ENCODE measurements around the gene IRF9. TPM values are rescaled to one million over a fixed set of nuclear protein-coding genes. Genes with fewer than 3 reads are reported as not detected.
A peak's percentile ranks its signal among the peaks of the same experiment; 100 is the strongest.

The IRF9 gene
- total and polyA plus RNA-seq, 10 donors = 85.8 to 265 (median 156) TPM

DNA sequence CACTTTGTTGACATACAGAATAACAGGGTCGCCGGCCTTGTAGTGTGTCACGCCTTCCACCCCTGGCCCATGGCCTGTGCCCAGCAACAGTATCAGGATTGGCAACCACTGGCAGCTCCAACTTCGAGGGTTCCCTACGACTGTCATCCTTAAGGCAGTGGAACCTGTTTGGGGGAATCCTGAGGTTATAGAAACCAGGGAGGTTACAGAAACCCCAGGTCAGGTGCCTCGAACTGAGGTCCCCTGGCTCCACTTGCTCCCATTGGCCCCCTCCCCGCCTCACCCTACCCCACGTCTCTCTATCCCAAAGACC is 33.8 kb downstream of the IRF9 start:
- intact Hi-C loops (cut with DNase I; ENCODE audit: low total_unique reads) = no loop called here
- TF ChIP-seq POLR2A (IDR thresholded peaks at IDR 0.05) (no peak), CTCF (IDR thresholded peaks at IDR 0.05 in 8 of 11, conservative IDR thresholded peaks at IDR 0.05 in 3 of 11) (no peak), POLR2AphosphoS5 (IDR thresholded peaks at IDR 0.05) (no peak)
- 55 to 66% (median 58%) methylated on average over 7 to 8 of the region's 8 CpGs for WGBS, 5 donors
- peaks cover 28 to 81% (median 45%) of the 10 kb centered on the region in 6 donors for H3K4me1 ChIP-seq
- H3K36me3 ChIP-seq = peaks cover 0 to 47% (median 12%) of the 10 kb centered on the region in 6 donors
- no peak for DNase-seq
- H3K9me3 ChIP-seq = no peaks in the 10 kb centered on the region
- H3K4me3 ChIP-seq = peak overlapping the region; percentile 61 to 90 (median 84)
- H3K27me3 ChIP-seq (replicated peaks in 1 of 7) = no peaks in the 10 kb centered on the region
- H3K27ac ChIP-seq = peak overlapping the region; percentile 95 to 100 (median 98)

- Histone ChIP-seq H3K4me3 (peak within 1 kb of the TSS; percentile 61 to 90 (median 84)), H3K27me3 (replicated peaks in 1 of 7) (no peaks in the 10 kb centered on the region), H3K9me3 (no peaks in the 10 kb centered on the region), H3K4me1 (peaks cover 28 to 80% (median 45%) of the 10 kb centered on the region in 6 donors), H3K27ac (peak within 1 kb of the TSS; percentile 95 to 100 (median 98)), H3K36me3 (peaks cover 0 to 47% (median 12%) of the 10 kb centered on the region in 6 donors)
- WGBS, 5 donors = 0 to 1% (median 1%) methylated on average over 25 to 89 of the region's 89 CpGs
- intact Hi-C loops (cut with DNase I; ENCODE audit: low total_unique reads) = no loop called here
- TF ChIP-seq CTCF (IDR thresholded peaks at IDR 0.05 in 8 of 11, conservative IDR thresholded peaks at IDR 0.05 in 3 of 11) = peak in 2 of 11 experiments; percentile 8 to 29
- peak; percentile 96 to 98 (median 96) for TF ChIP-seq POLR2AphosphoS5 (IDR thresholded peaks at IDR 0.05)
- TF ChIP-seq POLR2A (IDR thresholded peaks at IDR 0.05) = peak in 2 of 3 donors; percentile 29 to 48
- peak; percentile 99 for DNase-seq
These were observed 34.4 kb downstream of the IRF9 start, which contains the start of gene TM9SF1 for GRCh38 chr14:24195186-24196070. TSS of gene TM9SF1 (minus strand) at chr14:24195441. CDS start at chr14:24195019, 422 bp downstream.

- H3K27me3 ChIP-seq (replicated peaks in 1 of 7) = no peaks in the 10 kb centered on the region
- peaks cover 28 to 76% (median 45%) of the 10 kb centered on the region in 6 donors for H3K4me1 ChIP-seq
- intact Hi-C loops (cut with DNase I; ENCODE audit: low total_unique reads) = no loop called here
- TF ChIP-seq POLR2AphosphoS5 (IDR thresholded peaks at IDR 0.05) (no peak), CTCF (IDR thresholded peaks at IDR 0.05 in 8 of 11, conservative IDR thresholded peaks at IDR 0.05 in 3 of 11) (no peak), POLR2A (IDR thresholded peaks at IDR 0.05) (no peak)
- peaks cover 0 to 47% (median 13%) of the 10 kb centered on the region in 6 donors for H3K36me3 ChIP-seq
- no peaks in the 10 kb centered on the region for H3K9me3 ChIP-seq
- 27 to 35% (median 30%) methylated on average over 31 to 33 of the region's 33 CpGs for WGBS, 5 donors
- peak overlapping the region; percentile 95 to 100 (median 98) for H3K27ac ChIP-seq
- DNase-seq = no peak
- peak overlapping the region; percentile 61 to 90 (median 84) for H3K4me3 ChIP-seq
These were observed 35.3 kb downstream of the IRF9 start for GRCh38 chr14:24196071-24197055.

All from spleen (tissue), 11 donors.